Body of pancreas (tissue), 4 donors: ENCODE results near the gene NDUFA11. TPM values are rescaled to one million over a fixed set of nuclear protein-coding genes. Genes with fewer than 3 reads are reported as not detected.

Source experiments
- ATAC-seq: fragments of 150-250 bp; one replicate; pipeline ENCODE4 v1.9.1; 2016
- DNase-seq, 4 donors: peaks; one replicate each; pipeline ENCODE4 v3.0.0-alpha.2; 2019
- H3K27ac ChIP-seq, 4 donors: fragments of 200-600 bp; sonication (generic); 1 replicate in 3 of 4; 2 replicates in 1 of 4; pipeline versions ENCODE4 v1.5.1 to v1.6.1; 2016 to 2019; ENCODE audit warnings: mild to moderate bottlenecking in 1 of 4, mixed read lengths in 1 of 4, moderate library complexity in 1 of 4
- H3K27me3 ChIP-seq, 2 donors: fragments of 200-600 bp; sonication (generic); one replicate each; pipeline ENCODE4 v1.6.0; 2016; ENCODE audit warnings: mild to moderate bottlenecking in 1 of 2
- H3K36me3 ChIP-seq, 2 donors: fragments of 200-600 bp; sonication (generic); replicated peaks in 1 of 2; 2 replicates each; pipeline ENCODE4 v1.5.1; 2016; ENCODE audit warnings: low read depth in 2 of 2; ENCODE audit not compliant: insufficient read depth in 1 of 2
- H3K4me1 ChIP-seq: fragments of 200-600 bp; sonication (generic); one replicate; pipeline ENCODE4 v1.6.0; 2016
- H3K4me3 ChIP-seq, 2 donors: fragments of 200-600 bp; sonication (generic); 1 replicate in 1 of 2; 2 replicates in 1 of 2; pipeline ENCODE4 v1.5.1; 2016 to 2019
- H3K9me3 ChIP-seq, 3 donors: fragments of 200-600 bp; sonication (generic); 1 replicate in 2 of 3; 2 replicates in 1 of 3; pipeline ENCODE4 v1.5.1; 2016
- POLR2A ChIP-seq, 3 donors: fragments of 450-650 bp; IDR thresholded peaks; one replicate each; pipeline ENCODE4 v1.6.1; 2016; ENCODE audit warnings: antibody characterized with exemption in 3 of 3, mild to moderate bottlenecking in 2 of 3
- WGBS, 2 donors: methylation state at CpG; one replicate each; pipeline ENCODE4 v1.1.5; 2017; 5-methylcytosine and 5-hydroxymethylcytosine counted together
- intact Hi-C: fragments of 100-400 bp; cut with DNase I; formaldehyde crosslinking; loops from one replicate; pipeline ENCODE4 v1.15.1; 2023
- total RNA-seq, 2 donors: library from RNA; depleted of rRNA; stranded (reverse); fragments of >200 nt; gene quantifications; one replicate each; pipeline ENCODE4 v1.1.0, GENCODE V29; 2016
- TF ChIP-seq, protein P1 (sequence below), 7 experiments: fragments of 450-650 bp in 4 of 7; fragments of 200-600 bp in 3 of 7; sonication (generic) in 3 of 7; IDR thresholded peaks; one replicate each; pipeline ENCODE4 v1.5.1; 2016 to 2019; ENCODE audit warnings: antibody characterized with exemption in 7 of 7

NDUFA11 gene
- total RNA-seq, 2 donors from 2014 or later, result 31.6 to 79.1 TPM

DNA sequence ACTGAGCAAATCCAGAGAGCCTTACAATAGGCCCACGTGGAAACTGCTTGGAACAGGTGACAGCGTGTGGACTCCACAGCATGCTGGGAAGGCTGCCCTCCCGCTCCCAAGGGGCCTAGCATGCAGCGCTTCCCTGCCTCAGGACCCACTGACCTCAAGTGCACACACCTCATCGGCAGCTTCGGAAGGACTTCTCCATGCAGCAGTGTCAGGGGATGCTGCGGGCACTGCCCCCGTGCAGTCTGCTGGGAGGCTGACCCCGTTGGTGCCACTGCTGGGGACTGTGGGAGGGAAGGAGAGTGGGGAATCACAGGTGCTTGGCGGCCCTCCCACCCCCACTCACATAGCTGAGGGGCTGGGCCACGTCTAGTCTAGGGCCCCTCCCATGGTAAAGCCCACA, 27.7 kb upstream of the NDUFA11 start:
- no peak overlapping the region for H3K27ac ChIP-seq
- H3K4me3 ChIP-seq, result no peak overlapping the region
- H3K27me3 ChIP-seq, result no peaks in the 10 kb centered on the region
- intact Hi-C loops, result no loop called here
- peaks cover 6 to 31% of the 10 kb centered on the region in 2 donors for H3K36me3 ChIP-seq
- no peaks in the 10 kb centered on the region for H3K9me3 ChIP-seq
- ATAC-seq (no peak), DNase-seq (no peak)
- TF ChIP-seq, protein P1, sequence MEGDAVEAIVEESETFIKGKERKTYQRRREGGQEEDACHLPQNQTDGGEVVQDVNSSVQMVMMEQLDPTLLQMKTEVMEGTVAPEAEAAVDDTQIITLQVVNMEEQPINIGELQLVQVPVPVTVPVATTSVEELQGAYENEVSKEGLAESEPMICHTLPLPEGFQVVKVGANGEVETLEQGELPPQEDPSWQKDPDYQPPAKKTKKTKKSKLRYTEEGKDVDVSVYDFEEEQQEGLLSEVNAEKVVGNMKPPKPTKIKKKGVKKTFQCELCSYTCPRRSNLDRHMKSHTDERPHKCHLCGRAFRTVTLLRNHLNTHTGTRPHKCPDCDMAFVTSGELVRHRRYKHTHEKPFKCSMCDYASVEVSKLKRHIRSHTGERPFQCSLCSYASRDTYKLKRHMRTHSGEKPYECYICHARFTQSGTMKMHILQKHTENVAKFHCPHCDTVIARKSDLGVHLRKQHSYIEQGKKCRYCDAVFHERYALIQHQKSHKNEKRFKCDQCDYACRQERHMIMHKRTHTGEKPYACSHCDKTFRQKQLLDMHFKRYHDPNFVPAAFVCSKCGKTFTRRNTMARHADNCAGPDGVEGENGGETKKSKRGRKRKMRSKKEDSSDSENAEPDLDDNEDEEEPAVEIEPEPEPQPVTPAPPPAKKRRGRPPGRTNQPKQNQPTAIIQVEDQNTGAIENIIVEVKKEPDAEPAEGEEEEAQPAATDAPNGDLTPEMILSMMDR (IDR thresholded peaks at IDR 0.05), result no peak
- TF ChIP-seq POLR2A (IDR thresholded peaks at IDR 0.05), result no peak
- WGBS, 2 donors, result 80 to 85% methylated on average over 5 to 11 of the region's 11 CpGs
- H3K4me1 ChIP-seq, result peaks cover 11% of the 10 kb centered on the region

DNA sequence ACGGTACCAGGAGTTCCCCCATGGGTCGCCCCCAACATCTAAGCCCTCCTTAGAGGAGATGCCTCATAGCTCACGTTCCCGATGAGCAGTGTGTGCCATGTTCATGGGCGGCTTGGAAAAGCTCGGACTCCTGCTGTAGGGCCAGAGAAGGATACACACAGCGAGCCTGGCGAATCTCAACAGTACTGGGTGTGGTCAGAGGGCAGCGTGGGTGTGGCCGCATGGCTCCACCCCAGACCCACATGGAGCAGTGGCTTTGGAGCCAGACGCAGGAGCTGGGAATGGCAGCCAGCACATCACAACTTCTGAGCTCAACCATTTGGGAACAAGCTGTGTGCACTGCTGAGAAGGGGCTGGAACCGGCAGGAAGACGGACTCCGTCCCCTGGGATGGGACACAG, 26.0 kb upstream of the NDUFA11 start:
- Histone ChIP-seq H3K4me3 (no peak overlapping the region), H3K9me3 (no peaks in the 10 kb centered on the region), H3K27ac (no peak overlapping the region), H3K36me3 (peaks cover 9 to 41% of the 10 kb centered on the region in 2 donors), H3K4me1 (peaks cover 4% of the 10 kb centered on the region), H3K27me3 (no peaks in the 10 kb centered on the region)
- TF ChIP-seq POLR2A (IDR thresholded peaks at IDR 0.05), result no peak
- TF ChIP-seq, protein P1 (IDR thresholded peaks at IDR 0.05), result no peak
- intact Hi-C loops, result no loop called here
- 87 to 91% methylated on average over 11 to 14 of the region's 14 CpGs for WGBS, 2 donors
- DNase-seq, result no peak
- no peak for ATAC-seq

DNA sequence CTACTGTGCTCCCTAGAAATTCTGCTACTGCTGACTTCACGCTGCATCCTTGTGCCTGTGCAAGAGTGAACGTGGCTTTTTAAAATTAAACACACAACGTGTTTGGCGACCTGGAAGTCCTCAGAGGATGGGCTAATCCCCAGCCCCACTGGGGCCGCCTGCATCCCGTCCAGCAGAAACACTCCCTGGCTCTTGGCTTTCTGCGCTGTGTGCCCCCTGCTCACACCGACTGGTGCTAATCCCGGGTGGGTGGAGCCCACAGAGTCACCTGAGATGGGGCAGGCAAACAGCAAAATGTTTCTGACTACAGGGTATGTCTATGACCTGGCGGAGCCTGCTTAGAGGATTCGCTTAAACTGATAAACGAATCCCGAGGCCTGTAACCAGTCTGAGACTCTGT, 25.6 kb upstream of the NDUFA11 start:
- H3K9me3 ChIP-seq, result no peaks in the 10 kb centered on the region
- 85 to 94% methylated on average over 9 to 13 of the region's 13 CpGs for WGBS, 2 donors
- H3K36me3 ChIP-seq, result peaks cover 13 to 45% of the 10 kb centered on the region in 2 donors
- ATAC-seq (no peak), DNase-seq (no peak)
- H3K4me3 ChIP-seq, result no peak overlapping the region
- no peak for TF ChIP-seq POLR2A (IDR thresholded peaks at IDR 0.05)
- TF ChIP-seq, protein P1 (IDR thresholded peaks at IDR 0.05), result no peak
- no peak overlapping the region for H3K27ac ChIP-seq
- peaks cover 4% of the 10 kb centered on the region for H3K4me1 ChIP-seq
- intact Hi-C loops, result no loop called here
- no peaks in the 10 kb centered on the region for H3K27me3 ChIP-seq

DNA sequence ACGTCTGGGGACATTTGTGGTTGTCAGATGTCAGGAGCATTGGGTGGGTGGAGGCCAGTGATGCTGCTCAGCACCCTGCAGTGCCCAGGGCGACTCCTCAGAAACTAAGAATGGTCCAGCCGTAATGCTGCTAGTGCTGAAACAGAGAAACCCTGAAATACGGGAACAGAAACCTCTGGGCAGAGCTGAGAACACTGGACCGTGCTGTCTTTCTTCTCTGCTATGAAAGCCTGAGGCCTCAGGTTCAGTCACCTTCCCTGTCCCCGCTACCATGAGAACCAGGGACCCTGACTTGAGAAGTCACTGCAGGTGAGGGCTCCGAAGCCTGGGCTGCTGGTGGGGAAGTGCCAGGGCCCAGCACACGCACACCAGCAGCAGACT, 23.8 kb upstream of the NDUFA11 start:
- ATAC-seq (no peak), DNase-seq (no peak)
- intact Hi-C loops, result no loop called here
- WGBS, 2 donors, result 87% methylated on average over 8 of the region's 8 CpGs
- Histone ChIP-seq H3K27me3 (no peaks in the 10 kb centered on the region), H3K4me3 (no peak overlapping the region), H3K4me1 (no peaks in the 10 kb centered on the region), H3K9me3 (no peaks in the 10 kb centered on the region), H3K36me3 (peaks cover 13 to 53% of the 10 kb centered on the region in 2 donors), H3K27ac (no peak overlapping the region)
- TF ChIP-seq, protein P1 (IDR thresholded peaks at IDR 0.05), result no peak
- no peak for TF ChIP-seq POLR2A (IDR thresholded peaks at IDR 0.05)

DNA sequence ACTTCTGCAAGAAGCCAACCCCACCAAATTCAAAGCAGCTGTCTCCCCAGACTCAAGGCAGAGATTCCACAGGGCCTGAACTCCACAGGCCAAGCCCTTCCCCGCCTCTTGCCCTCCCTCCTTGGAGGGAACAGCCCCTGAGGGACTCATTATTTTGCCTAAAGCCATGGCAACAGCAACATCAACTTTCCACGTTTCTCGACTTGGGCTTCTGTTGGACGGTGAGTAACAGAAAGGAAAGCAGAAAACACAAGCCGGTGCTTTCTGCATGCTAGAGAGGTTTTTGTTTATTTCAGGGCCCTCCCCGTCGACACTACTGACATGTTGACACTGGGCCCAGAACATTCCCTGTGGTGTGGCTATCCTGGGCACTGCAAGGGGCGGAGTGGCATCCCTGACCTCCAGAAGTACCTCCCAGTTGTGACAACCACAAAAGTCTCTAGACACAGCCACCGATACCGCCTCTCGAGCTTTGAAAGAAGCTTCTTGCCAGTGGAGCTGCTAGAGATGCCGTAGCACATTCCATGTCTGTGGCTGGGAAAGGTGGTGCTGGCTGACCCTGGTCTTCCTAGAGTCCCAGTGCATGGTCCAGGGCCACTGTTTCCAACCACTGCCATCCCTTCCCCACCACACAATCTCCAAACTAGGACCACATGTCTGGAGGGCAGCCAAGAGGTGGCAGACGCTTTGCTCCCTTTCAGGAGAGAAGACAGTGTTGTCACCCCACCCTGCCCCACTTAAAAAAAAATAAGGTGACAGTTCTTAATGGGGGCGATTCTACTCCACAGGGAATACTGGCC, 23.3 kb upstream of the NDUFA11 start:
- H3K4me3 ChIP-seq, result no peak overlapping the region
- TF ChIP-seq, protein P1 (IDR thresholded peaks at IDR 0.05), result no peak
- no peak for TF ChIP-seq POLR2A (IDR thresholded peaks at IDR 0.05)
- peak in 2 of 4 donors; percentile 25 to 54 for DNase-seq
- H3K4me1 ChIP-seq, result no peaks in the 10 kb centered on the region
- peak; percentile 16 for ATAC-seq
- intact Hi-C loops, result no loop called here
- peaks cover 13 to 54% of the 10 kb centered on the region in 2 donors for H3K36me3 ChIP-seq
- no peaks in the 10 kb centered on the region for H3K27me3 ChIP-seq
- 84 to 85% methylated on average over 14 of the region's 14 CpGs for WGBS, 2 donors
- no peaks in the 10 kb centered on the region for H3K9me3 ChIP-seq
- H3K27ac ChIP-seq, result no peak overlapping the region
